Skeletal muscle tissue (tissue), 4 donors: ENCODE measurements around the gene C2orf72. TPM values are rescaled to one million over a fixed set of nuclear protein-coding genes. Genes with fewer than 3 reads are reported as not detected.
"Not testable (repeated sequence)": the region's sequence is repeated elsewhere in the genome, so short reads cannot be mapped to it uniquely, and the experiment has no call there.

Source experiments
- H3K27ac ChIP-seq: one replicate; pipeline ENCODE4 v1.7.0; 2013; ENCODE audit warnings: mild to moderate bottlenecking, low read depth, low read length, inconsistent platforms
- H3K27me3 ChIP-seq, 3 donors: one replicate each; pipeline ENCODE4 v1.7.0; 2013; ENCODE audit warnings: low read length in 3 of 3; ENCODE audit not compliant: control insufficient read depth in 3 of 3, insufficient read depth in 3 of 3
- H3K36me3 ChIP-seq, 3 donors: one replicate each; pipeline ENCODE4 v1.7.0; 2013; ENCODE audit warnings: low read length in 3 of 3; ENCODE audit not compliant: control insufficient read depth in 3 of 3, insufficient read depth in 3 of 3
- H3K4me1 ChIP-seq, 3 donors: one replicate each; pipeline ENCODE4 v1.7.0; 2013; ENCODE audit warnings: low read length in 3 of 3, mild to moderate bottlenecking in 3 of 3; ENCODE audit not compliant: control insufficient read depth in 3 of 3, insufficient read depth in 3 of 3
- H3K4me3 ChIP-seq, 3 donors: one replicate each; pipeline ENCODE4 v1.7.0; 2013; ENCODE audit warnings: low read length in 3 of 3
- H3K9ac ChIP-seq, 3 donors: one replicate each; pipeline ENCODE4 v1.7.0; 2013; ENCODE audit warnings: low read length in 3 of 3, mild to moderate bottlenecking in 3 of 3, moderate library complexity in 2 of 3, low read depth in 1 of 3
- H3K9me3 ChIP-seq, 3 donors: one replicate each; pipeline ENCODE4 v1.7.0; 2013; ENCODE audit warnings: low read length in 3 of 3; ENCODE audit not compliant: control insufficient read depth in 3 of 3
- total RNA-seq: library from RNA; depleted of rRNA; stranded (reverse); fragments of >200 nt; gene quantifications from one replicate; pipeline ENCODE4 v1.2.3, GENCODE V29; 2014
- donor health status: Osteomylitis.

Gene C2orf72
- total RNA-seq, 1 donor from 2014 or later = 1.0 TPM

GRCh38 chr2:231001036-231001435, 36.3 kb upstream of the C2orf72 start:
- Histone ChIP-seq H3K9ac (no peak overlapping the region), H3K9me3 (peaks cover 0 to 5% (median 0%) of the 10 kb centered on the region in 3 donors), H3K27me3 (peaks cover 18 to 38% (median 23%) of the 10 kb centered on the region in 3 donors), H3K36me3 (no peaks in the 10 kb centered on the region), H3K4me1 (no peaks in the 10 kb centered on the region), H3K4me3 (no peak overlapping the region), H3K27ac (no peak overlapping the region)

- Histone ChIP-seq H3K9ac (no peak overlapping the region), H3K27me3 (peaks cover 15 to 33% (median 19%) of the 10 kb centered on the region in 3 donors), H3K9me3 (peaks cover 0 to 5% (median 0%) of the 10 kb centered on the region in 3 donors), H3K36me3 (no peaks in the 10 kb centered on the region), H3K4me3 (no peak overlapping the region), H3K4me1 (no peaks in the 10 kb centered on the region), H3K27ac (no peak overlapping the region)
These were observed 35.4 kb upstream of the C2orf72 start for GRCh38 chr2:231001921-231002320.

GRCh38 chr2:231002641-231003040, 34.7 kb upstream of the C2orf72 start:
- H3K27me3 ChIP-seq = peaks cover 15 to 37% (median 19%) of the 10 kb centered on the region in 3 donors
- no peak overlapping the region for H3K27ac ChIP-seq

GRCh38 chr2:231003186-231003585, 34.1 kb upstream of the C2orf72 start:
- H3K4me3 ChIP-seq = no peak overlapping the region
- H3K36me3 ChIP-seq = no peaks in the 10 kb centered on the region
- H3K9me3 ChIP-seq = peaks cover 0 to 5% (median 0%) of the 10 kb centered on the region in 3 donors
- peaks cover 15 to 43% (median 21%) of the 10 kb centered on the region in 3 donors for H3K27me3 ChIP-seq
- no peak overlapping the region for H3K27ac ChIP-seq
- H3K4me1 ChIP-seq = no peaks in the 10 kb centered on the region
- no peak overlapping the region for H3K9ac ChIP-seq

More at GRCh38 chr2:231002641-231003040, 34.7 kb upstream of the C2orf72 start:
- H3K36me3 ChIP-seq = no peaks in the 10 kb centered on the region
- H3K4me3 ChIP-seq = no peak overlapping the region
- H3K9ac ChIP-seq = no peak overlapping the region
- peaks cover 0 to 5% (median 0%) of the 10 kb centered on the region in 3 donors for H3K9me3 ChIP-seq
- no peaks in the 10 kb centered on the region for H3K4me1 ChIP-seq

GRCh38 chr2:231004930-231005329, 32.4 kb upstream of the C2orf72 start:
- not testable (repeated sequence) for H3K27ac ChIP-seq, H3K9me3 ChIP-seq, H3K36me3 ChIP-seq, H3K4me3 ChIP-seq, H3K4me1 ChIP-seq, H3K9ac ChIP-seq
- peaks cover 19 to 41% (median 30%) of the 10 kb centered on the region in 3 donors for H3K27me3 ChIP-seq

GRCh38 chr2:231007286-231008098, 29.8 kb upstream of the C2orf72 start:
- Histone ChIP-seq H3K4me3 (no peak overlapping the region), H3K9ac (no peak overlapping the region), H3K4me1 (no peaks in the 10 kb centered on the region), H3K36me3 (no peaks in the 10 kb centered on the region), H3K9me3 (peaks cover 0 to 5% (median 0%) of the 10 kb centered on the region in 3 donors), H3K27ac (no peak overlapping the region), H3K27me3 (peaks cover 15 to 29% (median 22%) of the 10 kb centered on the region in 3 donors)

GRCh38 chr2:231008131-231008530, 29.2 kb upstream of the C2orf72 start:
- Histone ChIP-seq H3K27ac (no peak overlapping the region), H3K4me1 (no peaks in the 10 kb centered on the region), H3K27me3 (peaks cover 13 to 29% (median 20%) of the 10 kb centered on the region in 3 donors), H3K9me3 (peaks cover 0 to 5% (median 0%) of the 10 kb centered on the region in 3 donors), H3K9ac (no peak overlapping the region), H3K36me3 (no peaks in the 10 kb centered on the region), H3K4me3 (no peak overlapping the region)

- Histone ChIP-seq H3K4me1 (no peaks in the 10 kb centered on the region), H3K27ac (no peak overlapping the region), H3K9ac (no peak overlapping the region), H3K36me3 (no peaks in the 10 kb centered on the region), H3K27me3 (peaks cover 9 to 29% (median 16%) of the 10 kb centered on the region in 3 donors), H3K4me3 (no peak overlapping the region), H3K9me3 (peaks cover 0 to 5% (median 0%) of the 10 kb centered on the region in 3 donors)
These were observed 27.9 kb upstream of the C2orf72 start for GRCh38 chr2:231009236-231009919.

GRCh38 chr2:231010201-231010730, 27.1 kb upstream of the C2orf72 start:
- Histone ChIP-seq H3K27me3 (peaks cover 10 to 37% (median 21%) of the 10 kb centered on the region in 3 donors), H3K36me3 (no peaks in the 10 kb centered on the region), H3K4me3 (no peak overlapping the region), H3K9me3 (no peaks in the 10 kb centered on the region), H3K9ac (no peak overlapping the region), H3K4me1 (no peaks in the 10 kb centered on the region), H3K27ac (no peak overlapping the region)

- no peaks in the 10 kb centered on the region for H3K36me3 ChIP-seq
- no peak overlapping the region for H3K9ac ChIP-seq
- H3K9me3 ChIP-seq = no peaks in the 10 kb centered on the region
- no peaks in the 10 kb centered on the region for H3K4me1 ChIP-seq
- H3K4me3 ChIP-seq = no peak overlapping the region
- peaks cover 13 to 43% (median 25%) of the 10 kb centered on the region in 3 donors for H3K27me3 ChIP-seq
- H3K27ac ChIP-seq = no peak overlapping the region
These were observed 25.8 kb upstream of the C2orf72 start for GRCh38 chr2:231011526-231011925.
